Lower leg skin (tissue), 3 donors: ENCODE data around the gene DYRK1B.
"Not testable (repeated sequence)": the region's sequence is repeated elsewhere in the genome, so short reads cannot be mapped to it uniquely, and the experiment has no call there.

Experiments used
- CTCF ChIP-seq, 3 donors: fragments of 450-650 bp; IDR thresholded peaks; one replicate each; pipeline ENCODE4 v1.5.1; 2016; ENCODE audit warnings: antibody characterized with exemption in 3 of 3, mild to moderate bottlenecking in 3 of 3, moderate library complexity in 2 of 3
- POLR2A ChIP-seq, 2 donors: fragments of 450-650 bp; IDR thresholded peaks; one replicate each; pipeline ENCODE4 v1.6.1; 2016 to 2017; ENCODE audit warnings: antibody characterized with exemption in 2 of 2, mild to moderate bottlenecking in 1 of 2, moderate library complexity in 1 of 2

GRCh38 chr19:39808688-39809087 is 25.3 kb downstream of the DYRK1B start:
- not testable (repeated sequence) for TF ChIP-seq CTCF, POLR2A (IDR thresholded peaks at IDR 0.05)
